G401.6 (cell line): ENCODE results near the gene EBF3.

Experiments
- FAIRE-seq: peaks from 2 replicates; lab custom pipeline; 2012; peaks lifted over from hg19 to GRCh38; lab: Jason Lieb, UNC

Gene EBF3

DNA sequence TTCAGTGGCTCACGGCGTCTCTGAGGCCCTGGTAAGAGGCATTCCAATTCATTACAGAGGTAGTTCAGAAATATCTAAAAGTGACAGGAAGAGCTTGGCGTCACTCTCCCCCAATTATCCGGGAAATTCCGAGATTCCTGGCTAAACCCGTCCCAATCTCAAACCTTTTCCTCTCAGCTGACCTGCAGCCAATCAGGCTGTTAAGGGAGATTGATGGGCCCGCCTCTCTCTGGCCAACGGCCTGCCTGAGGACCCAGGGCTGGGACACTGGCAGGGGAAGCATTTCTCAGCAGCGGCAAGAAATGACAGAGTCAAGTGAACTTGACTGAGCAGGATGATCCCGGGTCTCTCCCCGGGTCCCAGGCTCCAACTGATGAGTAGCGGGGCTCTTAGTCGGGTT lies 72.3 kb downstream of the EBF3 start:
- no peak for FAIRE-seq

DNA sequence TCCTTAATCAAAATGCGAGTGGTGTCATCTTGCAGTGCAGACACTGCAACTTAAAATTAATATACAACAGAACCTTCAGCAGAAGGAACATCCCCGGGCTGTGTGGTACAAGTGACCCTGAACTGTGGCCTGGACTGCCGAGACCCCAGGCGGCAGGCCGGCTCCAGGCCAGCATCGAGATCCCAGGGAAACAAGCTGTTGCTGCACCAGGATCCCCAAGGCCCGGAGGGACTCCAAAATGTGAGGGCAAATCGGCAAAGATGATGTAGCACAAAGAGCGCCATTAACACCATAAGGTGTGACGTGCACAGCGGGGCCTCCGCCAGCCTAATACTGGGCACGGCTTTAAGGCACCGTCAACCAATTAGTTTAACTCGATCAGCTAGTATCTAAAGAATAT lies 73.9 kb downstream of the EBF3 start:
- no peak for FAIRE-seq

GRCh38 chr10:129888784-129889616 lies 75.1 kb downstream of the EBF3 start:
- FAIRE-seq: no peak

GRCh38 chr10:129887986-129888783 lies 75.9 kb downstream of the EBF3 start:
- no peak for FAIRE-seq

- no peak for FAIRE-seq
Observed at GRCh38 chr10:129887381-129887905, 76.6 kb downstream of the EBF3 start.

DNA sequence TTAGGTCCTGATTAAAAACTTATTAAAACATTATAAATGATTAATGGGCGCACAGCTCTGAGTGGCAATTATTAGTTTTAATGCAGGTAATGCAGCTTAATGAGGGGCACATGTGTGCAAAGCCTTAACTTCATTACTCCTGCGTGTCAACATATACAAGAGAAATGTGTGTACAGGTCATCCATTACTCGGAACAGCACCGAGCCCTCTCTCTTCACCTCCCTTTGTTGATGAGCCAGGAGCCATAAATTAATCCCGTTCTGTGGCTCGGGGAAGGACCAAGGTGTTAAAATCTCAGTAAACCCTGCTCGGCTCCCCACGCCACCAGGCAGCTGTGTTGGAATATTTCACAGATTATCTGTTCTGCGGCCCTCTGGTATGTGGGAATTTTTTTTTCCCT lies 77.8 kb downstream of the EBF3 start:
- FAIRE-seq: no peak

DNA sequence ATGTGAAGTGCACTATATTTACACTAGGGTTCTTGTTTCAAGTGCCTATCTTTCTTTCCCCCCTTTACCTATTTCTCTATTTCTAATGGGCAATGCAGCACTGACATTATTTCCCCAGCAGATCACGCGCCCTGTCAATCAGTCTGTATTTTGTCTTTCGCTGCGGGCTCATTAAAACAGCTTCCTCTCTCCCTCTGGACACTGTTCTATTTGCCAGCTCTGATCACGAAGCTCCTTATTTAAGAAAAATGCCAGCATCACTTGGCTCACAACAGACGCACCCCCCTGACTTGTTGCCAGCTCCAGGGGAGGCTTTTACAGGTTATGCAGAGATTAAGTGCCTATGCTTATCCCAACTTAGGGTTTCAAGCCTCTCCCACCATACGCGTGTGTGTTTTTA lies 78.5 kb downstream of the EBF3 start:
- FAIRE-seq: no peak

DNA sequence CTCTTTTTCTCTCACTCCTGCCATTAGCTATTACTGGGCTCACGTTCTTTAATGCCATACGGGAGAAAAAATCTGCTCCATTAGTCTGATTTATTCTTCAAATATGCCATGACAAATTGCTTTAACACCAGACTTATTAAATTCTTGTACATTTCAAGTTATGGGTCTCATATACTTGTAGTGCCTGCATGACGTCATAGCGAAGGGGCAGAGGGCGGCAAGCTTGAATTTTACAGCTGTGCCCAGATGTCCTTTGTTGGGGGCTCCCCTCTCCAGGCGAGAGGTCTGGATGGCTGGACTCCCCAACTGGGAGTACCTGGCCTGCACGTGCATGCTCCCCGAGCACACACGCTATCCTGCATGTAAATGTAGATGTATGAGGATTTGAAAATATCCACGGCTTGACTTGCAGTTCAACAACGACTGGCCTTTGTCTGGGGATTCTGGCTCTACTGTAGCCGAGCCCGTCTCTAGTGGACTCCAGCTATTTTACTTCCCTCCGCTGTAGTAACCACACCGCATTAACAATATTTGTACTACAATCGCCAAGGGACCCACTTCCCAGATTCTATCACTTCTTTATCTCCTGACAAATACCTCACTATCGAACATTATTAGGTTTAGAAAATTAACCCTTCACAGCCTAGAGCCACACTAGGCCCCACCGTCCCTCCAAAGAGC lies 79.5 kb downstream of the EBF3 start:
- FAIRE-seq: no peak

DNA sequence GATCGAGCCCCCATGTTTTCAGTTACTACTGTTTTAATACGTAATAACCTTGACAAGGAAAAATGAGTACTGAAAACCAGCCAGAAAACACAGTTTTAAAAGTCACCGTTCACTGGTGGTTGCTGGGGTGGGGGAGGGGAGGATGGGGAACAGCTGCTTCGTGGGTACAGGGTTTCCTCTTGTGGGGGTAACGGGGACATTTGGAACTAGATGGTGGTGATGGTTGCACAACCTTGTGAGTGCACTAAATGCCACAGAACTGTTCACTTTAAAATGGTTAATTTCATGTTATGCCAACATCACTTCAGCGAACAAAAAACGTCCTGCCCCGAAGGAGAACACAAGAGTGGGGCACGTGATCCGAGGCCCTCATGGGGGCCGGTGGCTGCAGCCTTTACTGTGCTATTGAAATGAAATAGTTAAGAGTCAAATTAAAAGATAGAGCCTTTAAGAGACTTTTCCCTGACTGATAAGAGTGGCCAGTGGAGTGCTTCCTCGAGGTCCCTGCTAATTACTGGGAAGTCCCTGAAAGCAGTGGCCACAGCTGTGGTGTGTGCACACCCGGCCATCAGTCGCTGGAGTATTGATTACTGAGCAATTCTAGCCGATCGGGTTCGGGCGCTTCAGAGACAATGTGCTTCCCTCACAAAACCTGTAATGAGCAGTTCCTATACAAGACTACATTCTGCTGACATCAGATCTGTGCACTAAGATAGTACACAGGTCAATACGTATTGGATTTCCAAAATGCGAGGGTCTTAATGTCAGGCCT lies 80.3 kb downstream of the EBF3 start:
- no peak for FAIRE-seq

DNA sequence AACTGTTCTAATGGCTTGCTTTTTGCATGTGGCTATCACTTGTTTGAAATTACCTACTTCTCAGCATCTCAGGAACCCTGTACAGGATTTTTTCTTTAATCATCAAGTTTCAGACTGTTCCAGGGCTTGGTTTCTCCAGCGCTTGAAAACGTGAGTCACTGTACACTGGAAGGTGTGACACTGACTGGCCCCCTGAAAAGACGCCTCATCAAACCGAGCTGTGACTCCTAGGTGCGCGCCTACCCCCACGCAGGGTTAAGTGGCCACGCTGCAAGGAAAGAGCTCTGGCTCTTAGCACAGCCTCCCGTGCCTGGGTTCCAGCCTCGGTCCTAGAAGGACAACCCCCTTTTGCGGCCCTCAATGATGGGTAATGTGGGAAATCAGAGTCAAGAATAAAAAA lies 81.0 kb downstream of the EBF3 start:
- FAIRE-seq: no peak

DNA sequence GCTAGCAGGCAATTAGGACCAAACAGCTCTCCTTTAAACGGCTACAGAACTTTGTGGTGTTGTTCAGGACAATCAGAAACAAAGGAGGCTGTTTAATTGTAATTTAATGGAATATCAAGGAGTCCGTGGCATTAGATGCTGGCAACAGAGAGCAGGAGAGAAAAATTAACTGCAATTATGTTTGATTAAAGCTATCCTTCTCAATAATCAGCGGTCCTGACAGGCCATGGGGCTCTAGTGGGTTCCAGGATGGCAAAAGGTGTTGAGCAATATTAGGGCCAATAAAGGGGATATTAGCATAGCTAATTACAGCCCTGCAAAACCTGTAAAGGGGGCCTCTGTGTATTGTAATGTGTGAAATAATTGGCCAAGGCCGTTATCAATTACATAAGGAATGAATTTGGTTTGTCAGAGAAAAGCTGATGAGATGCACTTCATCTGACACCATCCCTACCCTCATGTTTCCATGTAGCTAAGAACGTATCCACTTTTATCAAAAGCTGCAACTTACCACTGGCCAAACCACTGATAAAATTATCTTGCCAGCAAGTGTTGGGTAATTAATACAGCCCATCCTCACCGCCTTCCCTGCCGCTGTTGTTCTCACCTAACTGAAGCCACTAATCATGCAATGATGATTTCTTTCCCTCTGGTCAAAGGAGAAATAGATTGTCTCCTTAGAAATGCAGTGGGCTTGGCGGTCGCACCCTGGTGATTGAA lies 81.6 kb downstream of the EBF3 start:
- no peak for FAIRE-seq

DNA sequence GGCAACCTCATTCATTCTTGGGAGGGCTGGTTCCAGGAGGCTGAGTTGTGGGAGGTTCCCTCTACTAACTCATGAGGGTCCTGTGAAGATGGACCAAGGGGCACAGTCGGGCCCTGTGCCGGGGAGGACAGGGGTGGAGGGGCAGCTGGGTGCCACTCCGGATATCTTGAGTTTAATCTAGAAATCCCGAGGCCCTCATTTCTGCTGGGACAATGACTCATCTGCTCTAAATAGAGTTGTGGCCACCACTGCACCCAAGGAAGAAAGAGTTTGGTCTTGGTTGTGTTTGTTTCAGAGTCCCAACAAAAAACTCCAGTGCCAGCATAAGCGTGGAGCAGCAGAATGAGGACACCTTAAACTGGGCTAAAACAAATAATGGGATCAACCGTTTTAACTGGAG lies 82.4 kb downstream of the EBF3 start:
- FAIRE-seq: no peak

GRCh38 chr10:129880191-129880870 lies 83.7 kb downstream of the EBF3 start:
- no peak for FAIRE-seq

- FAIRE-seq: no peak
Observed at GRCh38 chr10:129879655-129880054, 84.4 kb downstream of the EBF3 start.

- FAIRE-seq: no peak
Observed at GRCh38 chr10:129878835-129879234, 85.2 kb downstream of the EBF3 start.

GRCh38 chr10:129877773-129878371 lies 86.2 kb downstream of the EBF3 start:
- no peak for FAIRE-seq

DNA sequence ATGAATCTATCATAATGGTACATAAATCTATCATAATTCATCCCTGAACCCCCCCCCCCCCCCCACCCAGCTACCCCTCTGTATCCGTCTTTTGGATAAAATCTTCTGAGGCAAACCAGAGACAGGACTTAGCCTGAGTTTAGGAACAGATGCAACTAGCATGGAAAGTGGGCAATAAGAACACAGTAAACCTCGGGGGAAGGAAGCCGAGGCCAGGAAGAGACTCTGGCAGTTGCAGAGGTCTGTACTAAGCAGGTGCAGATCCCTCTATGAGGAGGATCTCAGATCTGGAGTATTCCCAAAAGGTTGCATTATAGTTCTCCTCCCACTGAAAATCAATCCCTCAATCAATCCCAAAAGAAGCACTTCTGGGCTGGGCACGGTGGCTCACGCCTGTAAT lies 87.2 kb downstream of the EBF3 start:
- no peak for FAIRE-seq

GRCh38 chr10:129875993-129876726 lies 87.9 kb downstream of the EBF3 start:
- no peak for FAIRE-seq

DNA sequence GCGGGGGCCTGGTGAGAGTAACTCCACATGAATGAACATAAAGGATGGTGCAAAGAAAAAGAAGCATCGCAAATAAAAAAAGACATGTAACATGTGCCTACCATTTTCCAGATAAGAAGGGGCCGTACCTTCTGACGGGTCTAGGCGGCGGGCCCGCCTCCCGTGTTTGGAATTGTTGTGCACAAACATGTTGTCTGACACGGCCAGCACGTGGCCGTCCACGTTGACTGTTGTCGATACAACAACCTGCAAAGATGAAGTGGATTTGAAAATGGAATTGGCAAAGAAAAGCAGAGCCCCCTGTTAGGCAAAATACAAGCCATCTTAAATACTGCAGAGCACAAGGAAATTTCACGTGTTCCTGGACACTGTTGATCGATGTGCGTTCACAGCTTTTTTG lies 90.7 kb downstream of the EBF3 start:
- FAIRE-seq: no peak

DNA sequence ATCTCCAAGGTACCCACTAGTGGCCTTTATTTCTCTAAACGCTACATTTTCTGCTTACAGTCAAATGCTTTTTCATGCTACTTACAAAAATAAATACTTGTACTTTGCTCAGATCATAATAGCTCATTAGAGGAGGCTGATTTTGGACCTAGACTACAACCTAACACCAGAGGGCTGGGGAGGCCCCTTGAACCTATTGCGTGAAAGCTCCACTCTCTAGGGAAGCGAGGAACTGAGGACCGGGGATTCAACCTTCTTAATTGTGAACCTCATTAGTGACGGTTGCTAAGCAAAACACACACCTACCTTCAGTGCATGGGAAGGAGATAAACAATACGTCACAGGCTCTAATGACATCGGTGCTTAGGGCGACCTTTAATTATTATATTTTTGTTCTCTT lies 92.1 kb downstream of the EBF3 start:
- FAIRE-seq: no peak
